KG1 (cell line): Measurements from ENCODE around the gene MMP10.
A peak's percentile ranks its signal among the peaks of the same experiment; 100 is the strongest.
"Not testable (repeated sequence)": the region's sequence is repeated elsewhere in the genome, so short reads cannot be mapped to it uniquely, and the experiment has no call there.

Source experiments
- DNase-seq: peaks from one replicate; lab custom pipeline; 2025; lab: John Stamatoyannopoulos, UW

Gene MMP10

DNA sequence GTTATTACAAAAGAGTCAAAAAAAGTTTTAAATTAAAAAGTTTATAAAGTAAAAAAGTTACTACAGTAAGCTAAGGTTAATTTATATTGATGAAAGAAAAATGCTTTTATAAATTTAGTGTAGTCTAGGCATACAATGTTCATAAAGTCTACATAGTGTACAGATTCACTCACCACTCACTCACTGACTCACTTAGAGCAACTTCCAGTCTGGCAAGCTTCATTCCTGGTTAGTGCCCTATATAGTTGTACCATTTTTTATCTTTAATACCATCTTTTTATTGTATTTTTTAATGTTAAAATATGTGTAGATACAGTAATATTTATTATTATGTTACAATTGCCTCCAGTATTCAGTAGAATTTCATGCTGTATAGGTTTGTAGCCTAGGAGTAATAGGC, 2.6 kb upstream of the MMP10 start:
- DNase-seq: no peak

DNA sequence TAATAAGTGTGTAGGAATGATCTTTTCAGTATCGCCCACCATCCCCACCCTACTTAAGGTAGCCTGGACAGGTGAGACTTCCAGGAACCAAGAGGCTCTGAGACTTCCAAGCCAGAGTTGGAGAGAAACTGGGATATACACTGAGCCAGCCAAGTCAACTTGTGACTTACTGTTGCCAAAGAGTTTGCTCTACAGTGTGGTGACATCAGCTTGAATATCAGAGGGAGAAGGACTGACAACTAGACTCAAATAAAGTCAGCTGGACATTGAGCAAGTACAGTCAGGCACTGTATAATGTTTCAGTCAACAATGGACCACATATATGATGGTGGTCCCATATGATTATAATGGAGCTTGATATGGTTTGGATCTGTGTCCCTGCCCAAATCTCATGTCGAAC, 1.2 kb upstream of the MMP10 start:
- DNase-seq: no peak

DNA sequence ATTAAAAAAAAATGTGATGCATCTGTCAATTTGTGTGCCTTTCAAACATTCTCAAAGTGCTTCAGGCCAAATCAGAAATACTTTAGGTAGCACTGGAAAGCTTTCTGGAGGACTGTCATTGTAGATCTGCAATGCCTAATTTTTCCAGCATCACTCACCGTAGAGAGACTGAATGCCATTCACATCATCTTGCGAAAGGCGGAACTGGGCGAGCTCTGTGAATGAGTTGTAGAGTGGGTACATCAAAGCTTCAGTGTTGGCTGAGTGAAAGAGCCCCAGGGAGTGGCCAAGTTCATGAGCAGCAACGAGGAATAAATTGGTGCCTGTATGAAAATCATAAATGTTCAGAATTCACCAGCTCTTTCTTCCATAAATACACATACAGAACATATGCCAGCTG, 4.0 kb downstream of the MMP10 start:
- no peak for DNase-seq

DNA sequence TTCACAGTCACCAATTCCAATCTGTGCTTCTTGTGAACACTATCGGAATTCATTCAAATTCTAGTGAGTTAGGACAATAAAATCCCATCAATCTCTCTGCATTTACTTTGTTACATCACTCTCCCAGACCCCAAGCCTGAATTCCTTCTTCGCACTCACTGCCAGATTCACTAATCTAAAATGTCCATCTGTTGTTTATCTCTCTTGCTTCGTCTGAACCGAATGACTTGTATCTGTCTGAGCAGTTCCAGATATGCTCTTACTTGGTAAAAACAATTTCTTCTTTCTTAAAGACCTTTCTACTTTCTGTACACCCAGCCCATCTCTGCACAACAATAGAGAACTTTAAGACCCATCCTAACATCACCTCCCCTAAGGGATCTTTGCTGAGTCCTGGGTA, 7.0 kb downstream of the MMP10 start:
- no peak for DNase-seq

DNA sequence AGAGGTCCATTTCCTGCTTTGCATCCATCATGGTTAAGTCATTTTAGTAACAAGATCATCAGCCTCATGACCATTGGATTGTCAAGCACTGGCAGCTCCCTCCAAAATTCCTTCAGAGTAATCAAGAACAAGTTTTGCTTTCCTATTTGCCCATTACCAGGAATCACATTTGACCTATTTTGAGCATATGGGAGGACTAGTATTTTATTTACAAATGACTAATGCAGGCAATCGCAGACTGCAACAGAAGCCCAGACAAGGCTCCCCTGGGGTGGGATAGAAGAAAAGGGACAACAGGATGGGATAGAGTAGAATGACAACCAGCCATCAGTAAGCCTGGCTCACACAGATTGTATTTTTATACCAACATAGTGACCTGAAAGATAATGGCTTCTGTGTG, 9.1 kb downstream of the MMP10 start:
- no peak for DNase-seq

DNA sequence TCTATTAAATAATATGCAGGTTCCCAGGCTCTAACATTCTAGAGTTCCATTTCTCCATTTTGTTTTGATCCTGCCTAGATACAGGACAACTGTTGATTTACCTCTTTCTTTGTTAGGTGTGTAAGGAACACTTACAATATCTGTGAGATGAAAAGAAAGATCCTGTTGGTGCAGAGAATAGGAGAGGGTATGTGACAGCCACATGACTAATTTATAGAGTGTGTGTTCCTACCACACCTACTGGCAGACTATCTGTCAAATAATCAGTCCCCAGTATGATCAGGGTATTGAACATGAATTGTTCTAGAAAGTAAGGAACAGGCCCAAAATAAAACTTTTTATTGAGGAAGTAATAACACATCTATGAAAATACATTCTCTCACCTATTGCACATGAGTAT, 10.2 kb downstream of the MMP10 start:
- DNase-seq: no peak

DNA sequence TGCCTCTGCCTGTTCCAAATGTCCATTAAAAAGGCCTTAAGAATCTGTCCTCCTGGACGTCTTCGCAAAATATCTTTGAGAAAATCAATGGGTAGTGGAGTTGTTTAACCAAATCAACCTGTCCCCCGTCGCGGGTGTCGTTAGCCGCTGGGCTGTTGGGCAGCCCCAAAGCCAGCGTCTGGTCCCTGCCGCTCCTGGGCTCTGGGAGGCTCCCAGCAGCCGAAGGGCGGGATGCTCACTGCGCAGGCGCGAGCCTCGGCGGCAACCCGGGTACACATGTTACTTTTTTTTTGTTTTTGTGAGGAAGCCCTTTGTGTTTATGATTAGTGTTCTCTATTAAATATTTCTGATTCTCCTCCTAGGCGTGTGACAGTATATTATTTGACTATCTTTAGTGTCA, 12.6 kb downstream of the MMP10 start:
- no peak for DNase-seq

DNA sequence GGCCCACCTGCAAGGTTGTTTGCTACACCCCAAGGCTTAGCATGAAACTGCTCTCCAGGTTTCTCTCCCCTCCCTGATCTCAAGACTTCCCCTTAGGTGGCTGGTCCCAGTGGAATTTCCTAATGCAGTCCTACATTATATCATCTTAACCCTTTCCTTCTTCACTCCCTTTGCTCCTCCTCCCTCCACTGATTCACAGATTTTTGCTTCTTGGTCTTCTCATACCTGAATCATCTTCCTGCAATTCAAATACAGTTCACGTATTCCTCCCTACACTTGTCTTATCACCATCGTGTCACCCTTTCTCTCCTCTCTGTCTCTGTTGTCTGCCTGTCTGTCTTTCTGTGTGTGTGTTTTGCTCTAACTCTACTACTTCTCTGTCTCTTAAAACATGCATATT, 17.0 kb downstream of the MMP10 start:
- DNase-seq: no peak

DNA sequence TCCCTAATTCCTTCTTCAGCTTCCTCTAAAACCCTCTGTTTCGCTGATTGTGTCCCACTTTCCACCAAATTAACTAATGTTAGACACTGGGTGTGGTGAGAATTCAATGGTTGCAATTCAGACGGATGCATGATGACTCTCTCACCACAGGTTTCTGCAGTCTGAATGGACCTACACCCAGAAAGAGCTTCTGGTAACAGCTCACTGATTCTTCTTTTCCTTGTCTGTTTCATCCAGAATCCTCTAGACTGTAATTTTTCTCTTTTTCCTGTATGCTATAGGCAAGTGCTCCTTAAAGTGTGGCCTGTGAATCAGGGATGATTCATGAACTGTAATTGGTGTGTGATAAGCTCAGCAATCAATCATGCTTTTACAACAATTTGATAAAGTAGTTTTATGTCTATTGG, 18.1 kb downstream of the MMP10 start:
- DNase-seq: no peak

DNA sequence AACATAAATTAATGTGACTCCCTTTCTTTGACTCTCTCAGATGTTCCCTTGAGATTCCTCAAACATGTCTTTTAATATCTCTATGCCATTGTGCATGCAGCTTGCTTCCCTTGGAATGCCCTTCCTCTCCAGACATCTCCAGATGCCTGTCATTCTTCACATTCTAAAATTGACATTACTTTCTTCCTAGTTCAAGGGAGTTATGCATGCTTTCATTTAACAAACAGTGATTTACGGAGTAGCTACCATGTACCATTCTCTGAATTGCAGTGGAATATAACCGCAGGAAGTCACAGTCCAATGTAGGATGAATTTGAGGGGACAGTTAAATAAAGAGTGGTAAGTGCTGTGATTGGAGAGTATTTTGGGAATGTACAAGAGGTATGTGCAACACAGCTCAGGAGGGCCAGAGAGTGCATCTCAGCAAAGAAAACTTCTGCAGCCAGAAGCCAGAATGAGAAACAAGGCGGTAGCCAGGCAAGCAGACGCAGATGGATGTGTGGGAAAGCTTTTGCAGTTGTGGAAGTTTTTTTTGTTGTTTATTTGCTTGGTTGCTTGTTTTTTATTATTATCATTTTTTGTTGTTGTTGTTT, 18.7 kb downstream of the MMP10 start:
- no peak for DNase-seq

DNA sequence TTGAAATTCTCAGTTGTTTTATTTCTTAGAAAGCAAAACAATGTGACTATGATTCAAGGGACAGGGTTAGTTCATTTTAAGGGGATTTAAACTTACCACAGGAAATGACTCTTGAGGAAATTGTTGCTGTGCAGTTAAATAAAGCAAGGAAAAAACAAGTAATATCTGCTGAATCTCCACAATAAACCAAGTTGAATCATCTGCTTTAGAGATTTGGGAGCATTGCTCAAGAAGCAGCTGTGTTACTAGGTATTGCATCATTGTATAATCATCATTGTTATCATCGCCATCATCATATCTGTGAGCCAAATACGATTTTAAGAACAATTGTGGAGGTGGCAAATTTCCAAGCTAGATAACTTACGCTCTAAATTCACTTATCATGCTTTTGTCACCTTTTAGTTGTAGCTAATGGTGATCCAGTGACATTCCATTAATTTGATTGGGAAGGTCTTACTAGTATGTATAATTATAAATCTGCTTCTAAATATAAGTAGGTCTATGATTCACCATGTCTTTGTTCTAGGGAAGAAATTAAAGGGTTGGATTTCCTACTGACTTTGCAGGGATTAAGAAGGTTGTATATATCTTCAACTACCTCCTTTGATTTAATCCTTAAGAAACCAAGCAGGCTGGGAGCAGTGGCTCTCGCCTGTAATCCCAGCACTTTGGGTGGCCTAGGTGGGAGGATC, 19.9 kb downstream of the MMP10 start:
- DNase-seq: no peak

DNA sequence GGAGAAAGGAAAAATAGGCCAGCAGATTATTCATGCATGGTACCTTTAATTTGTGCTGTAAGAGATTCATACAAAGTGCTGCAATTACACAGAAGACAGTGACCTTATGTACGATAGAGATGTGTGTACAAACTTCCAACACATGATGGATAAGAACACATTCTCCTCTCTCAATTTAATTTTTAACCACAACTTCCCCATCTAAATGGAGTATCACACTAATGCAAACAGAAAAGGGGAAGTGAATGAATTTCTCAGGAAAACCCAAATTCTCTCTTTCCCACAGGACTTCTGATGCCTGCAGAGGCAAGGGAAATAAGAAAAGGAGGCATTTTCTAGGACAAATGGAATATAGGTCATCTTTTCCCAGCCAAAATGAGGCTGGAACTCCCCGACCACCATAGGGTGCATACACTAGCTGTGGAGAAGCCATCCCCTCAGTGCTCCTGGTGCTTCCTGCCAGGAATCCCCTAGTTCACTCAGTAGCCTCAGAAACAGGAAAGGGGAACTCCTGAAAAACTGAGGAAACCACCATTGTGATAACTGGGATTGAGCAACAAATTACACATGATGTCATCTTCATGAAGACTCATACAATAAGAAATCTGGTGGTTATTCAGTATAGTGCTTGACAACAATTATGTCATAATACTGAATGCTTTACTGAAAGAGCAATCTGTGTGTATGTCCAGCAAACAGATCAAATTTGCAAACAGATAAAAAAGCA, 22.4 kb downstream of the MMP10 start:
- no peak for DNase-seq

DNA sequence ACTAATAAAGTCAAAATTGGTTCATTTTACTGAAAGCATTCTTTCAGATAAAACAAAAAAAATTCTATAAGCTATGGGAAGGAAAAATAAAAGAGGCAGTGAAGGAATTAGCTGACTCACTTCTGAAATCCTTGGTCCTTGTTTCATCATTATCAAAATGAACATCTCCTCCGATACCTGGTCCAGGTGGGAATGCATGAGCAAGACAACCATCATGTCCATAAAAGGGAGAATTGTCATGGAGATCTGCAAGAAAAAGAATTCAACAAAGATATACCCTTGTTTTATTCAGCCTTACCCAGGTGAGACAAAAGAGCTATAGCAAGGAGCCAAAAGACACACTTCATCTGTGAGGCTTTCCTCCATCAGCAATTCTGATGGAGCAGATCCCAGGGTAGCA, 27.2 kb downstream of the MMP10 start:
- DNase-seq: no peak

DNA sequence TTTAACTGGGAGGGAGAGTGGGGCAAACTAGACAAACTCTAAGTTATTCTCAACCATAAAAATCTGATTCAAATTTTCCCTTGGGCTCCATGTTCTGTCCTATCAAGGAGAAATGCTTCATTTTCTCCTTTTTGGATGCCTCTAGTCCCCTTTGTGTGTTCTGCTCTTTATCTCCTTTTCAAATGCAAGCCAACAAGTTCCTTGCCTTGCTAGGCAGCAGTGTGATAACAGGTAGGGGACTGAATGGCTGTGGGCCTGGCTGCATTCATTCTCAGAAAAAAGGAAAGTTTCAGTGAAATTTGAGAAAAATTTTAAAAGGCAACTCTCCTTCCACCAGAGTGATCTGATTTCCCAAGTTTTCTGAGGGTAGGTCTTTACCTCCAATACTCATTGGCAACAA, 28.8 kb downstream of the MMP10 start:
- no peak for DNase-seq

DNA sequence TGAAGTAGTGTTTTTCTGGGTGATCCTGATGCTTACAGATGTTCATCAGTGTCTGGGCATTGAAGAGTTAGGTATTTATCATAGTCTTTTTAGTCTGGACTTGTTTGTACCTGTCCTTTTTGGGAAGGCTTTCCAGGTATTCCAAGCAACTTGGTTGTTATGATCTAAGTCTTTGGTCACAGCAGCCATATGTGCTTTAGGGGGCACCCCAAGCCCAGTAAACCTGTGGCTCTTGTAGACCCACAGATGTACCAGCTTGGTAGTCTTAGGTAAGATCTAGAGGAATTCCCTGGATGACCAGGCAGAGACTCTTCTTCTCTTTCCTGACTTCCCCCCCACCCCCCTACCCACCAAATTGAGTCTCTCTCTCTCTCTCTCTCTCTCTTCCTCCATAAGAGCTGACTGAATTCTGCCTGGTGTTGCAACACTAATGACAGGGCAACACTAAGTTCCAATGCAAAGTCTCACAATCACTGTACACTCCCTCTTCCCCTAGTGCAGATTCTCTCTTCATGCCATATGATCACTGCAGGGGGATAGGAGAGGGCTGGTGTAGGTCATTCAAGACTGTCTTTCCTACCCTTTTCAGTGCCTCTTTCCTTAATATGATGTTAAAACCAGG, 31.2 kb downstream of the MMP10 start:
- DNase-seq: no peak

DNA sequence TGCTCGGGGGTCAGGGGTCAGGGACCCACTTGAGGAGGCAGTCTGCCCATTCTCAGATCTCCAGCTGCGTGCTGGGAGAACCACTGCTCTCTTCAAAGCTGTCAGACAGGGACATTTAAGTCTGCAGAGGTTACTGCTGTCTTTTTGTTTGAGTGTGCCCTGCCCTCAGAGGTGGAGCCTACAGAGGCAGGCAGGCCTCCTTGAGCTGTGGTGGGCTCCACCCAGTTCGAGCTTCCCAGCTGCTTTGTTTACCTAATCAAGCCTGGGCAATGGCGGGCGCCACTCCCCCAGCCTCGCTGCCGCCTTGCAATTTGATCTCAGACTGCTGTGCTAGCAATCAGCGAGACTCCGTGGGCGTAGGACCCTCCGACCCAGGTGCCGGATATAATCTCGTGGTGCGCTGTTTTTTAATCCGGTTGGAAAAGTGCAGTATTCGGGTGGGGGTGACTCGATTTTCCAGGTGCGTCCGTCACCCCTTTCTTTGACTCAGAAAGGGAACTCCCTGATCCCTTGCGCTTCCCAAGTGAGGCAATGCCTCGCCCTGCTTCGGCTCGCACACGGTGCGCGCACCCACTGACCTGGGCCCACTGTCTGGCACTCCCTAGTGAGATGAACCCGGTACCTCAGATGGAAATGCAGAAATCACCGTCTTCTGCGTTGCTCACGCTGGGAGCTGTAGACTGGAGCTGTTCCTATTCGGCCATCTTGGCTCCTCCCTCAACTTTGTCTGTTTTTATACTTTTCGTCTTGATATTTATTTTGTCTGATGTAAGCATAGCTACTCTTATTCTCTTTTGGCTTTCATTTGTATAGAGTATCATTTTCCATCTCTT, 33.5 kb downstream of the MMP10 start:
- not testable (repeated sequence) for DNase-seq

DNA sequence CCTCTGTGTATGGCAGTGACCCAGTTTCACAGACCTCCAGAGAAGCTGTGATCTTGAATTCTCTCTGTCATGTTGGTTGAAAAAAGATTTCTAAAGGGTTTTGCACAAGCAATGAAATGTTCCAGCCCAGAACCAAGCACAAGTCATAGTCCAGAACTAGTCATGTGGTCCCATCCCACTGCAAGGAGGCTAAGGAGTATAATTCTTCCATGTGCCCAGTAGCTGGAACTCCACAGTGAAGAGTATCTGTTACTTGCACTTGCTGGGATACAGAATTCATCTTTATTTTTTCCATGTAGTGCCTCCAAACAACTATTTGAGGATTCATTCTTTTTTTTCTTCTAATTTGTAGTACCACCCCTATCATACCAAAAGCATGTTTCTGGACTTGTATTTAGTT, 45.8 kb downstream of the MMP10 start:
- DNase-seq: no peak

DNA sequence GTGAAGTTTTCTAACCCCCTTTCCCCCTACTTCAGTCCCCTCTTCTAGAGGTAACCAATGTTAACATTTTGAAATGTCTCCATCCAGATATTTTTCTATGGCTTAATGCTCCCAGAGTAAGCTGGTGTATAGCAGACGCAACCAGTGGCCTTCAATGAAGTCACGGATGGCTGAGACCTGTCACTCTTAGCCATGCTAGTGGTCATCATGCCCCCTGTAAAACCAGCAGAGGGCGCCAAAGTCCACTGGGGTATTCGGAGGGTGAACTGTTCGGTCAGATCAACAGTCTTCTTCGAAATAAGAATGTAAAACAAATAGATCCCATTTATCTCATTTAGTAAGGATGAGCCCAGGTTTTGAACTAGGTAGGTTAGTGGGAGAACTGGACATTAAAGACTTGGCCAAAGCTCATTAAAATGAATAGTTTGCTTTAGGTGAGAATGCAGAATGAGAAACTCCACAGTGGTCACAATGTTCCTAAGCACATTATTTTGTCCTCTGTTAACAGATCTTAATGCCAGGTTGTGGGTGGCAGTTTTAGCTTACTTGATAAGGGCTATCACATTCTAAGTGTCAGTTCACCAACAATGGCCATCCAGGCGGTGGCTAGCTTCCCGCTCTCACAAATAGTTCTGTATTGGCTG, 47.1 kb downstream of the MMP10 start:
- DNase-seq: peak; percentile 59

DNA sequence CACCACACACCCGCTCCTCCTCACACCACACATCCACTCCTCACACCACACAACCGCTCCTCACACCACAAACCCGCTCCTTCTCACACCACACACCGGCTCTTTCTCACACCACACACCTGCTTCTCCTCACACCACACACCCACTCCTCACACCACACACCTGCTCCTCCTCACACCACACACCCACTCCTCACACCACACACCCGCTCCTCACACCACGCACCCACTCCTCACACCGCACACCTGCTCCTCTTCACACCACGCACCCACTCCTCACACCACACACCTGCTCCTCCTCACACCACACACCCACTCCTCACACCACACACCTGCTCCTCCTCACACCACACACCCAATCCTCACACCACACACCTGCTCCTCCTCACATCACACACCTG, 49.5 kb downstream of the MMP10 start:
- DNase-seq: not testable (repeated sequence)

DNA sequence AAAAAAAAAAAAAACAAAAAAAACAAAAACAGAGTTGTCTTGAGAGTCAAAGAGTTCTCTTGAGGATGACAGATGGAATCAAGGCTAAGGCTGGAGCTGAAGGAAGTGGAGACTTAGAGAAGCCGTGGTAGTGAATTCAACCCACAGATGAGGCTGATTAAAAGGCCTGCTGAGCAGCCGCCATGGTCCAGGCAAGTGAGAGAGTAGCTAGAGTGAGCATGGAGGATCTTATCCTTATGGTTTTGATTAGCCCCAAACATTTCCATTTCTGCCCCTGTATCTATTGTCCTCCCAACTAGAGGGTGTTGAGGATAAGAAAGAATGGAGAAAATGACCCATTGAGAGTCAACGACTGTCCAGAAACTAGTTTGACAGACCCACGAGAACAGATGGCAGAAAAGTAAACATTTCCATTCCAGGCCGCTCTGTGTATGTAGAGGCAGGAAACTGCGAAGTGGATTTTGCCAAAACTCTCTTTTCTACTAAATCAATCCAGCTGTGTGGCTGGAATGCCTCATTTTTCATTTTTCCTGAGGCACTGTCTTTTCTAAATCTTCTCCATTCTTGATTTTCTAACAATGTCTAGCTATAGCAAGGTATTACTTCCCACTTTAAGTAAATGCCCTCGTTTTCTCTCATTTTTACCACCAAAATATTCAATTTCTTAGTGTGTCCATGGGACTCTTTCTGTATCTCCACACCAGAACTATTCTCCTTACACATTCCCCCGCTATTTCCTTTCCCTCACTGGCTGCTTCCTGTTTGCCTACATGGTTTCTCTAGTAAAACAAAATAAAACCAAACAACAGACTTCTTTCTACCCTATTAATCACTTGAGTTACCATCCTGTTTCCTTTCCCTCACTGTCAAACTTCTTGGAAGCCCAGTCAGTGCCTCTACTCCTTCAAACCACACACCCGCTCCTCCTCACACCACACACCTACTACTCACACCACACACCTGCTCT, 50.3 kb downstream of the MMP10 start:
- no peak for DNase-seq
